Activated CD4-positive, alpha-beta T cell treated with anti-CD3 and anti-CD28 coated beads, Interleukin-2, amount 50 U/mL, for 1 hour (primary cell): ENCODE results near the gene ACADL.
"Not testable (repeated sequence)": the region's sequence is repeated elsewhere in the genome, so short reads cannot be mapped to it uniquely, and the experiment has no call there.

Experiments used
- DNase-seq: peaks from one replicate; pipeline ENCODE4 v3.0.0-alpha.2; 2020

Gene ACADL

GRCh38 chr2:210199186-210199765 lies 26.0 kb downstream of the ACADL start:
- no peak for DNase-seq

DNA sequence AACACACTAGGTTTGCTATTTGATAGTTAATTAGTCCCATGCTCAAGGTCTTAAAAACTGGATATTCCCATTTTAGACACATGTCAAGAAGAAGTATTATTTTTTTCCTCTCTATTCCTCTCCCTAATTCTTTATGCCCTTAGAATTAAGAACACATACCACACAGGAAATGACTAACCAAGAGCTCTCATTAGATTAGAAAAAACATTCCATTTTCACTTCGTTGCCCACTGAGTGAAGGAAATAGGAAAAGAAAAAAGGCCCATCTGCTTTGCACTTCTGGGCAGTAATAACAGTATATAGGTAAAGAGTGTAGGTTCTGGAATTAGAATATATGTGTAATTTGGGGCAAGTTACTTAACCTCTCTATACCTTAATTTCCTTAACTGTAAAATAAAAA lies 26.9 kb downstream of the ACADL start:
- no peak for DNase-seq

DNA sequence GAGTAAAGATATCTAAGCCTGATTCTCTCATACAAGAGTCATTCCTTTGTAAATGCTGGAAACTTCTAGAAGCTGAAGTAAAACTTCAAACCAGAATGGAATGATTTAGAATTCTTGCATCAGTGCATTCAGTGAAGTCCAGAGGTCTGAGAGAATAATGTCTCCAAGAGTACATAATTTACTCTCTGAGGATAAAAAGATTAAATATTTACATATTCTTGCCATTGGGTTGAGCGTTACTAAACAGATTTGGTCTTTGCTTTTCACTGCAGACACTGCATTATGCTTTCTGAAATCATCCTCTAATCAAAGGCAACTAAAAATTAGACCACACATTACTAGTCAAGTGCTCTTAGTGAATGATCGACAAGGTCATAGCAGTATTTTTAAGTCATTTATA lies 27.5 kb downstream of the ACADL start:
- no peak for DNase-seq

GRCh38 chr2:210195101-210195852 lies 30.0 kb downstream of the ACADL start:
- DNase-seq = no peak

DNA sequence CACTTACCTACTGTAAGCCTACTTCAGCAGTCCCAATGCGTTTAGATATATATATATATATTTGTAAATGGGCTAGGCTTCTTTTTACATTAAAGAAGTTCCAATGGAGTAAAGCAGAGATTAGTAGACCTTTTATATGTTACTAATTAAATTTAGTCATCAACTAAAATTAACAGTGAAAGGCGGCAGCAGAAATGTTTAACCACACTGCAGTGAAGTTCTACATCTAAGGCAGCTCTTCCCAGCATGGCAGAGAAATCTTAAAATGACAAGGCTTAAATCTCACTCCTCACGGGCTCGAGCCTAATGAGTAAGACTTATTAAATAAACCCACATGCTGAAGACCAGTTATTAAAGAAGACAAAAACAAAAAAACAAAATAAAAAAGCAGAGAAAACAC lies 34.9 kb downstream of the ACADL start:
- no peak for DNase-seq

- no peak for DNase-seq
Measured at GRCh38 chr2:210189452-210190138, 35.7 kb downstream of the ACADL start.

GRCh38 chr2:210188755-210189154 lies 36.5 kb downstream of the ACADL start:
- DNase-seq = no peak

GRCh38 chr2:210188190-210188589 lies 37.1 kb downstream of the ACADL start:
- no peak for DNase-seq

GRCh38 chr2:210183936-210184335 lies 41.3 kb downstream of the ACADL start:
- not testable (repeated sequence) for DNase-seq

DNA sequence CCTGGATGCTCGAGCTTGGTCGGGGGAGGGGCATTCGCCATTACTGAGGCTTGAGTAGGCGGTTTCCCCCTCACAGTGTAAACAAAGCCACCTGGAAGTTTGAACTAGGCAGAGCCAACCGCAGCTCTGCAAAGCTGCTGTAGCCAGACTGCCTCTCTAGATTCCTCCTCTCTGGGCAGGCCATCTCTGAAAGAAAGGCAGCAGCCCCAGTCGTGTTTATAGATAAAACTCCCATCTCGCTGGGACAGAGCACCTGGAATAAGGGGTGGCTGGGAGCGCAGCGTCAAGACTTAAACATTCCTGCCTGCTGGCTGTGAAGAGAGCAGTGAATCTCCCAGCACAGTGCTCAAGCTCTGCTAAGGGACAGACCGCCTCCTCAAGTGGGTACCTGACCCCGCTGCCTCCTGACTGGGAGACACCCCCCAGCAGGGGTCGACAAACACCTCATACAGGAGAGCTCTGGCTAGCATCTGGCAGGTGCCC lies 43.6 kb downstream of the ACADL start:
- not testable (repeated sequence) for DNase-seq

- DNase-seq = not testable (repeated sequence)
Measured at GRCh38 chr2:210181033-210181605, 44.1 kb downstream of the ACADL start.

DNA sequence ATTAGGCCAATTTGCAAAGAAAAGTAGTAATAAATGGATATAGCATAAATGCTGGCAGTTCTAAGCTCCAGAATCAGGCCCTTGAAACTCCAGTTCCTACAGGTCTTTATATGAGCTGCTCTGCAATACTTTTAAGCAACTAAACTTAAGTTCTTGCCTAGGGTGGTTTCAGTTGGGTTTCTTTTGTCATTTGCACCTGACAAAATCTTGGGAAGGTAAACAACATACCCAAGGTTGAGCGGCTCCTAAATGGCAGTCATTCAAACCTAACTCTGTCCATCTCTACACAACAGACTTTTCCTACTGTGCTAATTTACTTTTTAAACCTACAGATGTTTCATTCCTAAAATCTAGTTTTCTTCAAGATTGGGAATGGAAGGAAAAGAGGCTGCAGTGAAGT lies 44.8 kb downstream of the ACADL start:
- no peak for DNase-seq

- no peak for DNase-seq
Measured at GRCh38 chr2:210179351-210179990, 45.8 kb downstream of the ACADL start.

DNA sequence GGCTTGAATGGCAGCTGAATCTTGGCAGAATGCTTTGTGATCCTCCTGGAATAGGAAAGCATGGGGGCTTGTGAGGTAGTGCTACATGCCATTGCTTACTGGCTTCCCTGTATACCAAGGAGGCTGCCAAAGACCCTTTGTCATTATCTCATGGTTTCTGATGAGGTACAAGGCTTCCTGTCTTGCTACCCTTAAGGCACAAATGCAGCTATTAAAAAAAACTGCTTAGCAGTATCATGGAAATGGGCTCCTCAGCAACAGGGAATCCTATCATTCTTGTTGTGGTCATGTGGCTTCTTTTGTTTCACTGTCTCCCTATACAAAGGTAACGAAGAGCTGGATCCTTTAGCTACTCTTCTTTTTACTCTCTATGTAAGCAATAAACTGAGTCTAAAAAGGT lies 47.5 kb downstream of the ACADL start:
- no peak for DNase-seq

- DNase-seq = not testable (repeated sequence)
Measured at GRCh38 chr2:210177115-210177514, 48.1 kb downstream of the ACADL start.

DNA sequence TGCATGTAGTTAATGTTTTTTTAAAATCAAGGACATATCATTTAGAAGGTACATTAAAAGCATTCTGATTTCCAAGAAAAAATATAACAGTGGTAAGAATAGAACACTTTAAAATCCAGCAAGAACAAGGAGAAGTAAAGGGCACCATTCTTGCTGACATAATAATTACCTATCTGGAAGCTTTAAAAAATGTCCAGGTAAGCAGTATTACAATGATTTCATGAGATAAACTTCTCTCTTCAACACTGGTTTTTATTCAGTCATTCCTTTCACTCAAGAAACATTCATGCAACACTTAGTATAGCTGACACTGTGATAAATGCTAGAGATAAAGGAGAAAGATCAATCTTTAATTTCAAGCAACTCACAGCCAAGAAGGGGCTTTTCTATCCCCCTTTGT lies 51.2 kb downstream of the ACADL start:
- no peak for DNase-seq

DNA sequence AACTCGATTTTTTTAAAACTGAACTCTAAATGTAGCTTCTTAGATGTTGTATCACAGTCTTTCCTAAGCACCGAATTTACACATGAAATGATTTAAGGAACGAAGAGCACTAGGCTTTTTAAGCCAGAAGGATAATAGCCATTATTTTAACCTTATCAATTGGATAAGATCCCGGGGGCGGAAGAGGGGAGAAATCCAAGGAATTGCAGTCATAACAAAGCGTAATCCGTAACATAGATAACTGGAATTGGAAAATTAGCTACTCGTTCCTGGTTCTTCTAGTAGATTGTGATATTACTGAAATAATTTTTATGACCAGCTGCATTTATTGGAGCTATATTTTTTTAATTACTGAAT lies 53.0 kb downstream of the ACADL start:
- no peak for DNase-seq

DNA sequence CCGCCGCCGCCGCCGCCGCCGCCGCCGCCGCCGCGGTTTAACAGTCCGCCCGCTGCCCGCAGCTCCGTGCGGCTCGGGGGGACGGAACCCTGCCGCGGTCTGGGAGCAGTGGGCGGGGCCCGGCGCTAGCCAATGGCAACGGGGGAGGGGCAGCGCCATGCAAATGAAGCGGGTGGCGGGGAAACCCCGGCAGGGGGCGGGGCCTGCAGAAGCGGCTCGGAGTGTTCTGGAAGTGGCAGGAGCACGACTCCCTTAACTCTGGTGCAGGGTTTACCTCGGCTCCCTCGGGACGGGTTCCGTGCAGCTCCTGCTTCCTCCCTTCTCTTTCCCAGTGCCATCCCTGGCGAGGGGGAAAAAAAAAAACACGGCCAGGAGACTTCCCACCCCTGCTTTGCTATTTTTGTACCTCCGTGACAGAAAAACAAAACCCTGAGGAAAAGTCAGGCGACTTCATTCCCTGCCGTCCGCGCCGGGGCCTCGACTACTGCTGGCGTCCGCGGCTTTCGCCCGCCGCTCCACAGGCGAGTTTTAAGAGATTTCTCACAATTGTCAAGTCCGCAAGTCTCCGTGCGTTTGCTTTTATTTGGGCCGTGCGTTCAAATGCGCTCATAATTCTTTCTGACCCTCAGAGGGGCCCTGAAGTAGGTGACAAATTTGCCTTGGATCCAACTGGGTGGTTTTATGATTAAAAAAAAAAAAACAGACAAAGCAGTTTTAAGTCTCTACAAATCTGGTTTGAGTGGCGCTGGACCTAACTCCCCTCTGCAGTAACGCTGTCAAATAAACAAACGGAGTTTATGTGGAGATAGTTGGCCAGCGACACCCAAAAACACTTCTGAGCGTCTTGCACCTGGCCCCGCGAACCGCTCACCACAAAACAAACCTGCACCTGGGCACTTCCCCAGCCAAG lies 53.7 kb downstream of the ACADL start, which contains the start of gene KANSL1L:
Gene KANSL1L, minus strand, starts transcription at position 101 of the 910 bp plus-strand sequence. CDS start 16,827 bp downstream, outside the sequence.
- DNase-seq = peak; percentile 97

- peak; percentile 97 for DNase-seq
Measured at GRCh38 chr2:210170446-210171303, 54.6 kb downstream of the ACADL start.

DNA sequence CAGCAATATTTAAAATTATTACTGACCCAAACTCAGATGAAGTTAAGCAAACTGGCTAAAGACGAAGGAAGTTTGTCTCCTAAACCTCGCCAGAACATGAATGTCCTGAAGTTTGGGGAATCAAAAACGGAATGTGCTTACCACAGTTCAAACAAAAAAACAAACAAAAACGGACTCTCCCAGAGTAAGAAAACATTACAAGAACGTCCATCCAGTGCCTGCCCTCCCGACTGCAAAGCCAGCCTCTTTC lies 55.1 kb downstream of the ACADL start:
- DNase-seq = no peak

DNA sequence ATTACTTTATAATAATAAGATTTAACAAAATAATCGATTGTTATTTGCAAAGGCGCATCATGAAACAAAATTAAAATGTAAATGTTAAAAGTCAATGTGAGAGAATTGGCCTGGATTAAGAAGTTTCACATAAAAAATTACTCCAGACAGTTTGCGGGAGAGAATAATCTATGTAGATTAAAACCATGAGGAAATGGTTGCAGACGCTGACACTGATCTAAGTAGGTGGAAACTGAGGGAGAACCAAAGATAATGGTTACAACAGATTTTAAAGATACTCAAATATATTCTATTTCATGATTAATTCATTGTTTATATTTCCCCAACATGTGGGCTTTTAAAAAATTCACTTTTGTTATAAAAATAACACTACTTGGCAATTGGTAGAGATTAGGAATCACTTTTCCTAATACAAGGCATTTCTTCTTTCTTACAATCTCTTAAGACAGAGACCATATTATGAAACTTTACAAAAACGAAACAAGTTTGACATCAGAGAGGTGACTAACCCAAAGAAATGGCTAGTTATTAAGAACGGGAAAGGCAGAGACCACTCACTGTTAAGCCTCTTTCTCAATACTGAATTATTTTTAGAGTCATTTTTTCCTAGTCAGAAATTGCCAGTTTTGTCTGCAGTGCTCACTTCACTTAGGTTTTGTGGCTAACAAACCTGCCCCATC lies 55.6 kb downstream of the ACADL start:
- no peak for DNase-seq
